ENCODE results near the gene LRRC28. TPM values are rescaled to one million over a fixed set of nuclear protein-coding genes. Genes with fewer than 3 reads are reported as not detected.

LRRC28 gene
- total RNA-seq, 3 donors from 2014 or later (not counting 1 experiment from before 2014, with no cell fraction given), result 18.2 to 20.9 (median 18.7) TPM

- Mint-ChIP-seq H3K9me3 (no peaks in the 10 kb centered on the region), H3K36me3 (no peaks in the 10 kb centered on the region), H3K27me3 (ENCODE audit: low read depth in 2 of 2) (peaks cover 6 to 7% of the 10 kb centered on the region in 2 donors), H3K4me3 (no peak overlapping the region), H3K27ac (no peak overlapping the region), H3K4me1 (no peaks in the 10 kb centered on the region)
- Histone ChIP-seq H3K4me1 (ENCODE audit: control insufficient read depth, insufficient read depth, low read length) (no peaks in the 10 kb centered on the region), H3K36me3 (ENCODE audit: control insufficient read depth, insufficient read depth, low read length) (no peaks in the 10 kb centered on the region), H3K27me3 (ENCODE audit: control insufficient read depth, insufficient read depth, low read length) (no peaks in the 10 kb centered on the region), H3K4me3 (ENCODE audit: low read length) (no peak overlapping the region), H3K27ac (ENCODE audit: low read length) (no peak overlapping the region), H3K9me3 (ENCODE audit: control insufficient read depth, insufficient read depth, low read length) (no peaks in the 10 kb centered on the region)
- ATAC-seq (no peak), DNase-seq (no peak)
- TF ChIP-seq CTCF (IDR thresholded peaks at IDR 0.05), result no peak
- intact Hi-C loops (cut with micrococcal nuclease), result no loop called here
- WGBS (ENCODE audit: insufficient coverage), result 90% methylated on average over 11 of the region's 11 CpGs
Observed at GRCh38 chr15:99403597-99403996, 152.3 kb downstream of the LRRC28 start.

DNA sequence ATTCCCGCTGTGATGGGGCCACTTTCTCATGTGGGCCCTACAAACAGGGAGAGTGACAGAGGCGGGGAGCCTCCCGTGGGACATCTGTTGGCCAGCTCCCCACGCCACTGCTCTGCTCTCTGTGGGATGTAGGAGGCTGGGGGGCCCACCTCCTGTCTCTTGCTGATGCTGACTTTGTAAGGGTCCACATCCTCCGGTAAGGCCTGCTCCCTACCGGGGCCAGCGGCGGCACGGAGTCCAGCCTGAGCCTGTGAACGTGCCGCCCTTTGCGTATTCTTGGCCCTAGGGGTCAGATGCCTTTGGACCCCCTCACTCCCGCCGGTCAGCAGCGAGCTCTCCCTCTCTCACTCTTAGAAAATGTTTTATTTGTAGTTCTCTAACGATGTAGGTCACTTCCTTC lies 153.2 kb downstream of the LRRC28 start:
- Mint-ChIP-seq H3K27ac (no peak overlapping the region), H3K27me3 (ENCODE audit: low read depth in 2 of 2) (peaks cover 0 to 3% of the 10 kb centered on the region in 2 donors), H3K9me3 (no peaks in the 10 kb centered on the region), H3K36me3 (no peaks in the 10 kb centered on the region), H3K4me3 (no peak overlapping the region), H3K4me1 (no peaks in the 10 kb centered on the region)
- H3K4me3 ChIP-seq (ENCODE audit: low read length), result no peak overlapping the region
- ATAC-seq (no peak), DNase-seq (no peak)
- H3K9me3 ChIP-seq (ENCODE audit: control insufficient read depth, insufficient read depth, low read length), result no peaks in the 10 kb centered on the region
- TF ChIP-seq CTCF (IDR thresholded peaks at IDR 0.05), result no peak
- WGBS (ENCODE audit: insufficient coverage), result 92% methylated on average over 16 of the region's 16 CpGs
- H3K36me3 ChIP-seq (ENCODE audit: control insufficient read depth, insufficient read depth, low read length), result no peaks in the 10 kb centered on the region
- H3K27me3 ChIP-seq (ENCODE audit: control insufficient read depth, insufficient read depth, low read length), result no peaks in the 10 kb centered on the region
- no peaks in the 10 kb centered on the region for H3K4me1 ChIP-seq (ENCODE audit: control insufficient read depth, insufficient read depth, low read length)
- intact Hi-C loops (cut with micrococcal nuclease), result no loop called here
- no peak overlapping the region for H3K27ac ChIP-seq (ENCODE audit: low read length)

DNA sequence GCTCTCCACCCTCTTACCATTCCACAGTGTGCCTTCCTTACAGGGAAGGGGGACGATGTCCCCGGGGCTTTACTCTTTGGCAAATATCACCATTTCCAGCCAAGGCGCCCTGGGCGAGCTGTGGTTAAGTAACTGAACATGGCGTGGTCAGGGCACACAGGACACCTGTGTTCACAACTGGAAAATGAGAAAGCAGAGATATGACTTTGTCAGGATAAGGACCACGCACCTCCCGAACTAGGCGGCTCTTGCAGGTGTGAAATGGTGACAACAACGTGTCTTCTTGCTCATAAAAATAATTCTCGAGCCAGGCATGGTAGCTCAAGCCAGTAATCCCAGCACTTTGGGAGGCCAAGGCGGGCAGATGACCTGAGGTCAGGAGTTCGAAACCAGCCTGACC lies 154.8 kb downstream of the LRRC28 start:
- H3K9me3 Mint-ChIP-seq, result no peaks in the 10 kb centered on the region
- H3K27me3 Mint-ChIP-seq (ENCODE audit: low read depth in 2 of 2), result peaks cover 0 to 3% of the 10 kb centered on the region in 2 donors
- intact Hi-C loops (cut with micrococcal nuclease), result no loop called here
- no peak overlapping the region for H3K4me3 Mint-ChIP-seq
- ATAC-seq (no peak), DNase-seq (no peak)
- no peaks in the 10 kb centered on the region for H3K36me3 ChIP-seq (ENCODE audit: control insufficient read depth, insufficient read depth, low read length)
- H3K9me3 ChIP-seq (ENCODE audit: control insufficient read depth, insufficient read depth, low read length), result no peaks in the 10 kb centered on the region
- no peak overlapping the region for H3K27ac ChIP-seq (ENCODE audit: low read length)
- H3K36me3 Mint-ChIP-seq, result no peaks in the 10 kb centered on the region
- no peak for TF ChIP-seq CTCF (IDR thresholded peaks at IDR 0.05)
- H3K4me1 Mint-ChIP-seq, result no peaks in the 10 kb centered on the region
- WGBS (ENCODE audit: insufficient coverage), result 80% methylated on average over 12 of the region's 12 CpGs
- H3K27ac Mint-ChIP-seq, result no peak overlapping the region
- no peaks in the 10 kb centered on the region for H3K4me1 ChIP-seq (ENCODE audit: control insufficient read depth, insufficient read depth, low read length)
- H3K4me3 ChIP-seq (ENCODE audit: low read length), result no peak overlapping the region
- no peaks in the 10 kb centered on the region for H3K27me3 ChIP-seq (ENCODE audit: control insufficient read depth, insufficient read depth, low read length)

DNA sequence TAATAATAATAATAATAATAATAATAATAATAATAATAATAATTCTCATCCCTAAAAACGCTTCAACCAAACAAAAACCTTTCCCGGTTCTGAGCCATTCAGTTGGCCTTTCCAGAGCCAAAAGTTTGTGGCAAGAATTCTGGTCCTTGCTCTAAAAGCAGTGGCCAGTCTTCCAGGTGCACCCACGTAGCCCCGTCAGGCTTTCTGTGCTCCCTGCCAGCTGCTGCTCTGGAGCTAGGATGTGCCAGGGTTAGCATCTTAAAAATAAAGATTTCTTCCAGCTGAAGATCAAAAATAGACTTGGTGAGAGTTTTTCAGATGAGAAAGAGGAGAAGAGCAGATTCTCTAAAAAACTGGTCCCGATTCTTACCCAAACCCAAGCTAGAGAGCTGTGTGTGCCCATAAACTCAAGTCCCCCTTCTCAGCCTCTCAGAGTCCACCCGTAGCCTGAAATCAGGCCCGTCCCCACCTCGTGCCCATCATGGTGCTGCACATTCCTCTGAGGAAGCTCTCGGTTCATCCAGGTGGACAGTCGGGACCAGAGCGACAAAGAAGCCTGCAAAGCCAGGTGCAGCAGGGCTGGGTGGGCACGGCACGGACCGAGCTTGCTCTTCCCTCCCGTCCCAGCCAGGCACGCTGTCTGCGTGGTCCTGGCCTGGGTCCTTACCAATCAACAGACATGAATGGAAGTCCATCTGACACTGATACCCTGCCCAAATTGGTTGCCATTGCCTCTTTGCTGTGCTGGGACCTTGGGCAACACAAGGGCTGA lies 155.6 kb downstream of the LRRC28 start:
- Mint-ChIP-seq H3K4me1 (no peaks in the 10 kb centered on the region), H3K36me3 (no peaks in the 10 kb centered on the region), H3K9me3 (no peaks in the 10 kb centered on the region), H3K27me3 (ENCODE audit: low read depth in 2 of 2) (peaks cover 0 to 3% of the 10 kb centered on the region in 2 donors), H3K4me3 (no peak overlapping the region), H3K27ac (no peak overlapping the region)
- ATAC-seq (no peak), DNase-seq (no peak)
- Histone ChIP-seq H3K27me3 (ENCODE audit: control insufficient read depth, insufficient read depth, low read length) (no peaks in the 10 kb centered on the region), H3K27ac (ENCODE audit: low read length) (no peak overlapping the region), H3K9me3 (ENCODE audit: control insufficient read depth, insufficient read depth, low read length) (no peaks in the 10 kb centered on the region), H3K4me1 (ENCODE audit: control insufficient read depth, insufficient read depth, low read length) (no peaks in the 10 kb centered on the region), H3K4me3 (ENCODE audit: low read length) (no peak overlapping the region), H3K36me3 (ENCODE audit: control insufficient read depth, insufficient read depth, low read length) (no peaks in the 10 kb centered on the region)
- no peak for TF ChIP-seq CTCF (IDR thresholded peaks at IDR 0.05)
- 93% methylated on average over 17 of the region's 17 CpGs for WGBS (ENCODE audit: insufficient coverage)
- intact Hi-C loops (cut with micrococcal nuclease), result no loop called here
